Activated CD4-positive, alpha-beta T cell treated with anti-CD3 and anti-CD28 coated beads, Interleukin-2, amount 10 ng/mL, durations not matched to agents 7 days and 5 days (primary cell): ENCODE measurements around the gene ADAR. TPM values are rescaled to one million over a fixed set of nuclear protein-coding genes. Genes with fewer than 3 reads are reported as not detected.

Source experiments
- CTCF ChIA-PET: fragments of 350-600 bp; sonication (Branson Sonifier 250); formaldehyde crosslinking; loops from one replicate; lab custom pipeline; 2021; ENCODE audit warnings: antibody characterized with exemption; lab: Charles Lee
- POLR2A ChIA-PET: fragments of 350-600 bp; sonication (Branson Sonifier 250); formaldehyde crosslinking; loops from one replicate; lab custom pipeline; 2021; ENCODE audit warnings: antibody characterized with exemption; lab: Charles Lee
- DNase-seq: peaks from one replicate; pipeline ENCODE4 v3.0.0-alpha.2; 2020
- H3K27ac Mint-ChIP-seq: one replicate; pipeline ENCODE4 v1.8.0; 2021; ENCODE audit warnings: mild to moderate bottlenecking, moderate library complexity, mixed read lengths
- H3K27me3 Mint-ChIP-seq: one replicate; pipeline ENCODE4 v1.8.0; 2021; ENCODE audit warnings: mixed read lengths
- H3K36me3 Mint-ChIP-seq: one replicate; pipeline ENCODE4 v1.8.0; 2021; ENCODE audit warnings: low read depth, mixed read lengths
- H3K4me1 Mint-ChIP-seq: one replicate; pipeline ENCODE4 v1.8.0; 2021; ENCODE audit warnings: mixed read lengths
- H3K4me3 Mint-ChIP-seq: one replicate; pipeline ENCODE4 v1.8.0; 2021; ENCODE audit warnings: mild to moderate bottlenecking, moderate library complexity, mixed read lengths
- H3K9me3 Mint-ChIP-seq: one replicate; pipeline ENCODE4 v1.8.0; 2021; ENCODE audit warnings: mixed read lengths
- total RNA-seq, 2 experiments: library from RNA; stranded (reverse); gene quantifications; one replicate each; pipeline ENCODE4 v1.2.3, GENCODE V29; 2021

ADAR gene
- total RNA-seq, 2 experiments from 2014 or later: 384 to 394 TPM

DNA sequence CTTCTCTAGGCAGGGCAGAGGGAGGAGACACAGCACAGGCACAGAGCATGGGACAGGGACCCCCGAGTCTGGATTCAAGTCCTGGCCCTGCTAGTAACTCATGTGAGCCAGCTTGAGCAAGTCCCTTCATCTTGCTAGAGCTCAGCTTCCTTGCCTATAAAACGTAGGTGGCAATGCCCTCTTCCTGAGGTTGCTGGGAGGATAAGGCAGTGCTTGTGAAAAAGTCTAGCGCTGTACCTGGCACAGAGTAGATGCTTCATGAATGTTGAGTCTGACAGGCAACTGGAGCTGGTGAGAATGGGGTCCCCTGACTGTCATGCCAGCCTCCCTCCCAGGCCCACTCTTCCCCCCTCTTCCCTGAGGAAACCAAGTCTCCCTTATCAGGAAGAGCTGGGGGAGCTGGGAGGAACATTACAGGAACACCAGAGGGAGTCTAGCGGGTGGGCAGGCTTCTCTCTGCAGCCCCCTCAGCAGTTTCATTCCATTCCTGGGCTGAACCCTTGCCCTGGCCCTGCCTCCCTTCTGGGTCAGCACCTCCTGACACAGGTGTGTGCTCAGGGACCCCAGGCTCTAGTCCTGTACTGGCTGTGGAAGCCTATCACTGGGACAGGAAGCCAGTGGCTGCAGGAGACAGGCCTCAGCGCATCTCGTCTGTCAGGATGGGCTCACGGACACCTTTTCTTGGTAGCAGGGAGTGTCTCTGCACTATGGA is 30.5 kb downstream of the ADAR start:
- POLR2A ChIA-PET: no interaction called here

DNA sequence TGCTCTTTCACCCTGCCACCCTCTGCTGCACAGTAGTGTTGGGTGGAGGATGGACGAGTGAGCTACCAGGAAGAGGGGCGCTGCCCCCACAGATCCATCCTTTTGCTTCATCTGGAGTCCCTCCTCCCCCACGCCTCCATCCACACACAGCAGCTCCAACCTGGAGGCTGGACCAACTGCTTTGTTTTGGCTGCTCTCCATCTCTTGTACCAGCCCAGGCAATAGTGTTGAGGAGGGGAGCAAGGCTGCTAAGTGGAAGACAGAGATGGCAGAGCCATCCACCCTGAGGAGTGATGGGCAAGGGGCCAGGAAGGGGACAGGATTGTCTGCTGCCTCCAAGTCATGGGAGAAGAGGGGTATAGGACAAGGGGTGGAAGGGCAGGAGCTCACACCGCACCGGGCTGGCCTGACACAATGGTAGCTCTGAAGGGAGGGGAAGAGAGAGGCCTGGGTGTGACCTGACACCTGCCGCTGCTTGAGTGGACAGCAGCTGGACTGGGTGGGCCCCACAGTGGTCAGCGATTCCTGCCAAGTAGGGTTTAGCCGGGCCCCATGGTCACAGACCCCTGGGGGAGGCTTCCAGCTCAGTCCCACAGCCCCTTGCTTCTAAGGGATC is 31.9 kb downstream of the ADAR start:
- CTCF ChIA-PET: interaction anchor here (0.6 to 2.8 kb wide), 2 partner anchors 13 to 282 kb away, joined by 5 to 12 read pairs; no protein-coding TSS in a partner anchor
- Mint-ChIP-seq H3K36me3 (peaks cover 21% of the 10 kb centered on the region), H3K27ac (peak overlapping the region; percentile 10), H3K9me3 (no peaks in the 10 kb centered on the region), H3K4me3 (no peak overlapping the region), H3K4me1 (no peaks in the 10 kb centered on the region), H3K27me3 (peaks cover 2% of the 10 kb centered on the region)
- POLR2A ChIA-PET: no interaction called here
- DNase-seq: no peak

More for the DNA sequence above, 30.5 kb downstream of the ADAR start:
- Mint-ChIP-seq H3K4me3 (no peak overlapping the region), H3K27ac (no peak overlapping the region), H3K4me1 (no peaks in the 10 kb centered on the region), H3K27me3 (peaks cover 2% of the 10 kb centered on the region), H3K9me3 (no peaks in the 10 kb centered on the region), H3K36me3 (peaks cover 35% of the 10 kb centered on the region)
- CTCF ChIA-PET: interaction anchor here (1.0 to 2.8 kb wide), 4 partner anchors 11 to 98 kb away, joined by 3 to 12 read pairs (median 5); no protein-coding TSS in a partner anchor
- DNase-seq: no peak

DNA sequence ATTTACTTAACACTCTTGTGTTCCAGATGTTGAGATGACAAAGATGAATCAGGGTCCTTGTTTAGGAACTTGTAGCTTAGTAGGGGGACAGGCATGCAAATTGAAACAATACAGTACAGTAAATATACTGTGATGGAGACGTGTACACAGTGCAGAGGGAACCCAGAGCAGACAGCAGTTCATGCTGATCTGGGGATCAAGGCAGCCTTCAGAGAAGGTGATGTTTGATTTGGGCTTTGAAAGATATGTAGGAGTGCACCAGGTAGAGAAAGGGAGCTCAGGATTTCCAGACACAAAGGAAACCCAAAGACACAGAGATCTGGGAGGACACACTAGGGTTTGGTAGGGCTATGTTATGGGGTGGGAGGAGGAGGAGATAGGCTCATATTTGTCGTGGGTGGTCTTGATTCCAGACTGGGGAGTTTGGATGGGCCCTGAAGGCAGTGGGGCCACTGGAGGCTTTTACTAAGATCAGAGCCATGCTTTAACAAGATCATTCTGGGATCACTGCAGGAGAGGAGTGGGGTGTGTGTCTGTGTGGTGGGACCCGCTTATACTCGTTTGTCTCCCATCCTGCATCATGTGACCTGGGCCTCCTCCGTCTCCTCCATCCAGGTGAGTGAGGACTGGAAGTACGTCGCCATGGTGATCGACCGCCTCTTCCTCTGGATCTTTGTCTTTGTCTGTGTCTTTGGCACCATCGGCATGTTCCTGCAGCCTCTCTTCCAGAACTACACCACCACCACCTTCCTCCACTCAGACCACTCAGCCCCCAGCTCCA is 32.6 kb downstream of the ADAR start:
- no peak for DNase-seq
- POLR2A ChIA-PET: no interaction called here
- no peak overlapping the region for H3K4me3 Mint-ChIP-seq
- H3K36me3 Mint-ChIP-seq: peaks cover 17% of the 10 kb centered on the region
- H3K27me3 Mint-ChIP-seq: peaks cover 2% of the 10 kb centered on the region
- CTCF ChIA-PET: interaction anchor here (0.6 to 1.7 kb wide), 2 partner anchors 18 to 283 kb away, joined by 4 to 5 read pairs; no protein-coding TSS in a partner anchor
- no peaks in the 10 kb centered on the region for H3K9me3 Mint-ChIP-seq
- H3K4me1 Mint-ChIP-seq: no peaks in the 10 kb centered on the region
- peak overlapping the region; percentile 14 for H3K27ac Mint-ChIP-seq

DNA sequence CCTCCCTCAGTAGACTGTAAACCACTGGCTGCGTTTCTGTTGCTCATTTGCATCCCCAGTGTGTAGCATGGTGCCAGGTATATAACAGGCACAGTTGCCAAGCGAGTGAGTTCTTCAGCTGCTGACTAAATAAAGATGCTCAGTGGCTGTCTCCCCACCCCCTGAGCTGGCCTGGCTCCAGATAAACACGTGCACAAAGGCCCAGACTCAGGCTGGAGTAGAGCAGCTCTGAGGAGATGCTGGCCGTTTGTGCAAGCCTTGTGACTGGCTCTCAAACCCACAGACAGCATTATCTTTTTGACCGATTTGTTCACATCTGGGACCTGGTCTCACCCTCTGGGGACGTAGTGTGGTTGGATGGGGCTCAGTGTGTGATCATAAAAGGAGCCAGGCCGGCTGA is 33.3 kb downstream of the ADAR start:
- H3K27me3 Mint-ChIP-seq: peaks cover 2% of the 10 kb centered on the region
- no peaks in the 10 kb centered on the region for H3K9me3 Mint-ChIP-seq
- ChIA-PET POLR2A (interaction anchor here (0.7 kb wide), 1 partner anchor 26 kb away, joined by 3 read pairs; no protein-coding TSS in a partner anchor), CTCF (interaction anchor here (1.7 kb wide), 1 partner anchor 18 kb away, joined by 4 read pairs; no protein-coding TSS in a partner anchor)
- peak overlapping the region; percentile 14 for H3K27ac Mint-ChIP-seq
- no peak overlapping the region for H3K4me3 Mint-ChIP-seq
- H3K36me3 Mint-ChIP-seq: peaks cover 13% of the 10 kb centered on the region
- DNase-seq: no peak
- H3K4me1 Mint-ChIP-seq: no peaks in the 10 kb centered on the region

DNA sequence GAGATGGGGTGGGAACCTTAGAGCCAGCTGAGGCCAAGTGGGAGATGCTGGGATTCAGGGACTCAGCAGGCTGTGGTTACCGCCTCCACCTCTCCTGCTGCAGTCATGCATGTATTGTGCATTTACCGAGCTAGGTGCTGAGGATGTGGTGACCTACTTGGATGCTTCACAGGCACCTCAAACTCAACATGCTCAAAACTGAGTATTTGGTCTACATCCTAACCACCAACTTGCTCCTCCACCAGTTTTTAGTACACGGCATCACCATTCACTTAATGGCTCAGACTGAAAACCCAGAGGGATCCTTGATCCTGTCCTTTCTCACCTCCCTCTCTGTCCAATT is 34.8 kb downstream of the ADAR start:
- Mint-ChIP-seq H3K4me1 (no peaks in the 10 kb centered on the region), H3K4me3 (no peak overlapping the region), H3K9me3 (no peaks in the 10 kb centered on the region), H3K36me3 (no peaks in the 10 kb centered on the region), H3K27ac (no peak overlapping the region), H3K27me3 (peaks cover 6% of the 10 kb centered on the region)
- POLR2A ChIA-PET: no interaction called here
- DNase-seq: no peak
- CTCF ChIA-PET: interaction anchor here (0.8 to 1.8 kb wide), 6 partner anchors 13 to 305 kb away, joined by 3 to 6 read pairs (median 4); no protein-coding TSS in a partner anchor

DNA sequence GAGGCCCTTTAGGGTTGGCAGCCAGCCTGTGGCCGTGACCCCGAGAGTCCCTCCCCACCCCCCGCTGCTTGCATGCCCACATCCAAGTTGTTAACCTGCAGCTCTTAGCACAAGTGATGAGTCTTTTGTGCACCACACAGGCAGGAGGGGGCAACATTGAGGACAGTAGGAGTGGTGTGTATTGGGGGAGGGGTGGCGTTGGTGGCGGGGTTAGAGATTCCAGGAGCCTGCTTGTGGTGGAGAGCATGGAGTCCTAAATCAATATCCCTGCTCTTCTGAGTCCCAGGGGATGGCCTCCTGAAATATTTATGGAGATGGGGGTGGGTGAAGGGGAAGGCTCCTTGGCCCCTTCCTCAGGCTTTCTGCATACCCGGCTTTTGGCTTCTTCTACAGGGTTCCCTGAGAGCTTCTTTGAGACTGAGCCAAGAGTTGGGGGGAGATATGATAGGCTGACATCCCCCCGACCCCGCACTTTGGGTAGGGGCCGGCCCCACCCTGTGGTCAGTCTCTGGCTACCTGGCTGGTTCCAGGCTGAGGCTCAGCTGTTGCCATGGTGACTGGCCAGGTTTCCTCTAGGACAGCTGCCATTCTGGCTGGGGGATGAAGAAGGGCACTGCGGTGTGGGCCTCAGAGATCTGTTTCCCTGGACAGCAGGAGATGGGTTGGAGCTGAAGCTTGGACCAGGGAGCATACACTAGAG is 35.4 kb downstream of the ADAR start:
- no peak overlapping the region for H3K27ac Mint-ChIP-seq
- H3K4me1 Mint-ChIP-seq: peaks cover 4% of the 10 kb centered on the region
- DNase-seq: no peak
- CTCF ChIA-PET: interaction anchor here (0.8 to 1.8 kb wide), 6 partner anchors 13 to 306 kb away, joined by 3 to 6 read pairs (median 4); no protein-coding TSS in a partner anchor
- H3K4me3 Mint-ChIP-seq: no peak overlapping the region
- no peaks in the 10 kb centered on the region for H3K36me3 Mint-ChIP-seq
- POLR2A ChIA-PET: no interaction called here
- H3K9me3 Mint-ChIP-seq: no peaks in the 10 kb centered on the region
- H3K27me3 Mint-ChIP-seq: peaks cover 7% of the 10 kb centered on the region

DNA sequence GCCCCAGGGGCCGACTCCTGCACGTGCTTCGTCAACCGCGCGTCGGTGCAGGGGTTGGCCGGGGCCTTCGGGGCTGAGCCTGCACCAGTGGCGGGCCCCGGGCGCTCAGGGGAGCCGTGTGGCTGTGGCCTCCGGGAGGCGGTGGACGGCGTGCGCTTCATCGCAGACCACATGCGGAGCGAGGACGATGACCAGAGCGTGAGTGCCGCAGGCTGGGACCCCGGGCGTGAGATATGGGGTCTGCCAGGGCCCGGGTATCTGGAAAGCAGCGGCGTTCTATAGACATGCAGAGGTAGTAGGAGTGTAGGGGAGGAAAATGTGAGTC is 36.1 kb downstream of the ADAR start:
- CTCF ChIA-PET: interaction anchor here (0.9 kb wide), 1 partner anchor 247 kb away, joined by 3 read pairs; no protein-coding TSS in a partner anchor
- Mint-ChIP-seq H3K27me3 (peaks cover 12% of the 10 kb centered on the region), H3K4me1 (peaks cover 8% of the 10 kb centered on the region), H3K4me3 (no peak overlapping the region), H3K36me3 (no peaks in the 10 kb centered on the region), H3K27ac (no peak overlapping the region), H3K9me3 (no peaks in the 10 kb centered on the region)
- DNase-seq: no peak
- POLR2A ChIA-PET: no interaction called here

DNA sequence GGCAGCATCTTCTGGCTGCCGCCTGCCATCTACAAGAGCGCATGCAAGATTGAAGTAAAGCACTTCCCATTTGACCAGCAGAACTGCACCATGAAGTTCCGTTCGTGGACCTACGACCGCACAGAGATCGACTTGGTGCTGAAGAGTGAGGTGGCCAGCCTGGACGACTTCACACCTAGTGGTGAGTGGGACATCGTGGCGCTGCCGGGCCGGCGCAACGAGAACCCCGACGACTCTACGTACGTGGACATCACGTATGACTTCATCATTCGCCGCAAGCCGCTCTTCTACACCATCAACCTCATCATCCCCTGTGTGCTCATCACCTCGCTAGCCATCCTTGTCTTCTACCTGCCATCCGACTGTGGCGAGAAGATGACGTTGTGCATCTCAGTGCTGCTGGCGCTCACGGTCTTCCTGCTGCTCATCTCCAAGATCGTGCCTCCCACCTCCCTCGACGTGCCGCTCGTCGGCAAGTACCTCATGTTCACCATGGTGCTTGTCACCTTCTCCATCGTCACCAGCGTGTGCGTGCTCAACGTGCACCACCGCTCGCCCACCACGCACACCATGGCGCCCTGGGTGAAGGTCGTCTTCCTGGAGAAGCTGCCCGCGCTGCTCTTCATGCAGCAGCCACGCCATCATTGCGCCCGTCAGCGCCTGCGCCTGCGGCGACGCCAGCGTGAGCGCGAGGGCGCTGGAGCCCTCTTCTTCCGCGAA is 36.6 kb downstream of the ADAR start:
- DNase-seq: no peak
- Mint-ChIP-seq H3K4me3 (no peak overlapping the region), H3K9me3 (no peaks in the 10 kb centered on the region), H3K4me1 (peaks cover 8% of the 10 kb centered on the region), H3K27me3 (peaks cover 17% of the 10 kb centered on the region), H3K36me3 (no peaks in the 10 kb centered on the region), H3K27ac (no peak overlapping the region)
- ChIA-PET CTCF (no interaction called here), POLR2A (no interaction called here)

DNA sequence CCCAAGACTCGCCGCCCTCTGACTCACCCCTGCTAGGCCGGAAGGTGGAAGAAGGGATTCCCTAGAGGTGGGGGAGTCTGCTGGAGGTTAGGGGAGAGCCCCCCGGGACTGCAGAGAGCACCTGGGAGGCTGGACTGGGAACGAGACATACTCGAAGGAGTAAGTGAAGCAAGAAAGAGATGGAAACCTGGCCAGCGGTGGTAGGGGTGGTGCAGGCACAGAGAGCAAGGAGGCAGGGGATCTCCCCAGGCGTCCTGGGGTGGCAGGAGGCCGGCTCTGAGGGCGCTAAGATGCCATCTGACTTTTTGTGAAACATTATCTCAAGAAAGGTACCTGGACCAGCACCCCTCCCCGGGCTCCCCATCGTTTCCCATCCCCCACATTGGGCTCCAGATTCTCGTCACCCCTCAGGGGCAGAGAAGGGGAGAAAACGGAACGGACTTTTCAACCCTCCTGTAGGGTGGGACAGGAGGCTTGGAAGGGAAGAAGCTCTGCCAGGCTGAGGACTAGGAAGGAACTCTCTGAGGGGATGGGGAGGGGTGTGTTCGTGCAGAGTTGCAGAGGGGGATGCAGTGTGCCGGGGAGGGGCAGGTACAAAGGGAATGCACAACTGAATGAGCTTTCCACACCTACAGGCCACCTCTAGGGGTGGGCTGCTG is 39.7 kb downstream of the ADAR start:
- H3K27ac Mint-ChIP-seq: no peak overlapping the region
- peaks cover 8% of the 10 kb centered on the region for H3K4me1 Mint-ChIP-seq
- H3K27me3 Mint-ChIP-seq: peaks cover 21% of the 10 kb centered on the region
- no peaks in the 10 kb centered on the region for H3K9me3 Mint-ChIP-seq
- no peak for DNase-seq
- POLR2A ChIA-PET: interaction anchor here (0.7 kb wide), 1 partner anchor 368 kb away, joined by 3 read pairs; the partner anchor contains the start of gene PMVK
- H3K4me3 Mint-ChIP-seq: no peak overlapping the region
- H3K36me3 Mint-ChIP-seq: no peaks in the 10 kb centered on the region
- CTCF ChIA-PET: interaction anchor here (0.8 to 1.3 kb wide), 7 partner anchors 9 to 483 kb away, joined by 3 to 5 read pairs (median 3); partner anchors contain the start of gene ADAM15

DNA sequence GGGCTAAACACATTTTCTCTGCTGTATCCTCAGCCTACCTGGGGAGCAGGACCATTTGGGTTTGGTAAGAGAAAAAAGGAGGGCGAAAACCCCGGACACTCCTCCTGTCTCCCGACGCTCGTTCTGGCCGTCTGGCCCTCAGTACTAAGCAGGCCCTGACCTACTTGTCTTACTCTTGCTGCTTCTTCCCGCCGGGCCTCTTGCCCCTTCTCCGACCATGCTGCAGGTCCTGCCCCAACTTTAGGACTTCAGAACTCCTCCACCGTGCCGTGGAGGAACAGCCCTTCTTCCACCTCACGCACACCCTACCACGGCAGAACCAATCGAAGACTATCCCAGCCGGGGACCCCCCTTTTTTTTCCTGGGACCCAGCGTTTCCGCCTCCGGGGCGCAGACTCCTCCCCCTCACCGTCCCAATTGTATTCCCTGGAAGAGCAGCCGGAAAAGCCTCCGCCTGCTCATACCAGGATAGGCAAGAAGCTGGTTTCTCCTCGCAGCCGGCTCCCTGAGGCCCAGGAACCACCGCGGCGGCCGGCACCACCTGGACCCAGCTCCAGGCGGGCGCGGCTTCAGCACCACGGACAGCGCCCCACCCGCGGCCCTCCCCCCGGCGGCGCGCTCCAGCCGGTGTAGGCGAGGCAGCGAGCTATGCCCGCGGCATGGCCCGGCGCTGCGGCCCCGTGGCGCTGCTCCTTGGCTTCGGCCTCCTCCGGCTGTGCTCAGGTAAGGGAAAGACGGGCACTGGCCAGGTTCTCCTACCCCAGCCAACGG is 40.4 kb downstream of the ADAR start, which contains the start of gene CHRNB2:
Gene CHRNB2, plus strand, starts transcription at position 393 of the 771 bp plus-strand sequence. Its CDS starts 267 bp downstream, at position 660.
- Mint-ChIP-seq H3K27me3 (peaks cover 21% of the 10 kb centered on the region), H3K4me3 (no peak within 1 kb of the TSS), H3K27ac (no peak within 1 kb of the TSS), H3K4me1 (peaks cover 8% of the 10 kb centered on the region), H3K9me3 (no peaks in the 10 kb centered on the region), H3K36me3 (no peaks in the 10 kb centered on the region)
- POLR2A ChIA-PET: interaction anchor here (0.7 kb wide), 1 partner anchor 369 kb away, joined by 3 read pairs; the partner anchor contains the start of gene PMVK
- peak; percentile 75 for DNase-seq
- CTCF ChIA-PET: interaction anchor here (0.5 to 1.3 kb wide), 7 partner anchors 8 to 483 kb away, joined by 3 to 5 read pairs (median 4); partner anchors contain the start of gene ADAM15
